HG03064 (cell line): ENCODE results near the gene LTBP4.
"Not testable (repeated sequence)": the region's sequence is repeated elsewhere in the genome, so short reads cannot be mapped to it uniquely, and the experiment has no call there.

Source experiments
- ATAC-seq: cut with Tn5 transposase; IDR thresholded peaks from one replicate; pipeline ENCODE4 v1.9.1; 2021; ENCODE audit warnings: low read depth; ENCODE audit not compliant: unreplicated experiment

LTBP4 gene

GRCh38 chr19:40601134-40601974 is at the start of gene LTBP4:
Gene LTBP4, plus strand, starts transcription at chr19:40601369. Its CDS starts 19 bp downstream, at chr19:40601388.
- no peak for ATAC-seq

- ATAC-seq: no peak
These were observed 48.3 kb upstream of the LTBP4 start for GRCh38 chr19:40552848-40553247.

- no peak for ATAC-seq
These were observed 47.0 kb upstream of the LTBP4 start for GRCh38 chr19:40553885-40554857.

- ATAC-seq: no peak
These were observed 45.0 kb upstream of the LTBP4 start for GRCh38 chr19:40555978-40556689.

- ATAC-seq: no peak
These were observed 44.1 kb upstream of the LTBP4 start for GRCh38 chr19:40556953-40557530.

- no peak for ATAC-seq
These were observed 41.8 kb upstream of the LTBP4 start for GRCh38 chr19:40559394-40559793.

- ATAC-seq: no peak
These were observed 41.1 kb upstream of the LTBP4 start for GRCh38 chr19:40560092-40560507.

- no peak for ATAC-seq
These were observed 39.2 kb upstream of the LTBP4 start for GRCh38 chr19:40561947-40562346.

- ATAC-seq: not testable (repeated sequence)
These were observed 36.6 kb upstream of the LTBP4 start for GRCh38 chr19:40564535-40564934.

GRCh38 chr19:40565355-40565754 is 35.8 kb upstream of the LTBP4 start:
- no peak for ATAC-seq

GRCh38 chr19:40565910-40566495 is 35.2 kb upstream of the LTBP4 start:
- no peak for ATAC-seq

GRCh38 chr19:40567040-40567749 is 34.0 kb upstream of the LTBP4 start:
- no peak for ATAC-seq

GRCh38 chr19:40567750-40568494 is 33.2 kb upstream of the LTBP4 start:
- no peak for ATAC-seq

- peak; percentile 62 for ATAC-seq
These were observed 30.7 kb upstream of the LTBP4 start for GRCh38 chr19:40570313-40571004.

- ATAC-seq: peak; percentile 54
These were observed 30.2 kb upstream of the LTBP4 start for GRCh38 chr19:40571005-40571318.

- ATAC-seq: no peak
These were observed 29.2 kb upstream of the LTBP4 start for GRCh38 chr19:40571831-40572495.

- ATAC-seq: no peak
These were observed 25.8 kb upstream of the LTBP4 start for GRCh38 chr19:40575326-40575725.

GRCh38 chr19:40576151-40576584 is 25.0 kb upstream of the LTBP4 start:
- ATAC-seq: no peak
